H1 (cell line): ENCODE results near the gene SYTL2. TPM values are rescaled to one million over a fixed set of nuclear protein-coding genes. Genes with fewer than 3 reads are reported as not detected.
A peak's percentile ranks its signal among the peaks of the same experiment; 100 is the strongest.

ENCODE experiments used
- CTCF ChIA-PET: fragments of 300-600 bp; sonication (Branson Sonifier 250); formaldehyde crosslinking; loops from one replicate; lab custom pipeline; 2021; ENCODE audit not compliant: partially characterized antibody; lab: Charles Lee
- POLR2A ChIA-PET: fragments of 300-600 bp; sonication (Branson Sonifier 250); formaldehyde crosslinking; loops from one replicate; lab custom pipeline; 2021; ENCODE audit warnings: inconsistent platforms; ENCODE audit not compliant: partially characterized antibody; lab: Charles Lee
- DNase-seq, 2 experiments: peaks; one replicate each; pipeline versions ENCODE4 v3.0.0 to v3.0.0-alpha.2; 2010 to 2022; ENCODE audit warnings: low spot score in 2 of 2, low read depth in 1 of 2, mixed read lengths in 1 of 2
- FAIRE-seq: peaks from 2 replicates; lab custom pipeline; 2011; peaks lifted over from hg19 to GRCh38; lab: Jason Lieb, UNC
- H2AFZ ChIP-seq: 2 replicates; pipeline ENCODE4 v1.8.1; 2012; ENCODE audit warnings: low read length, inconsistent platforms
- H2AK5ac ChIP-seq: 2 replicates; pipeline ENCODE4 v1.6.1; 2013; ENCODE audit warnings: low read depth, low read length
- H2BK120ac ChIP-seq: replicated peaks from 2 replicates; pipeline ENCODE3; 2013; ENCODE audit warnings: low read depth, low read length, inconsistent platforms
- H2BK12ac ChIP-seq: 2 replicates; pipeline ENCODE4 v1.6.1; 2013; ENCODE audit warnings: low read depth, low read length
- H2BK15ac ChIP-seq: 2 replicates; pipeline ENCODE4 v1.6.1; 2013; ENCODE audit warnings: low read length
- H2BK20ac ChIP-seq: 2 replicates; pipeline ENCODE4 v1.6.1; 2013; ENCODE audit warnings: low read length
- H2BK5ac ChIP-seq: 2 replicates; pipeline ENCODE4 v1.6.1; 2013; ENCODE audit warnings: low read depth, low read length
- H3K14ac ChIP-seq: 2 replicates; pipeline ENCODE4 v1.6.1; 2013; ENCODE audit warnings: inconsistent platforms; ENCODE audit not compliant: insufficient read length
- H3K18ac ChIP-seq: 2 replicates; pipeline ENCODE4 v1.6.1; 2013; ENCODE audit warnings: low read length; ENCODE audit errors: extremely low read depth
- H3K23ac ChIP-seq: 2 replicates; pipeline ENCODE4 v1.6.1; 2013; ENCODE audit warnings: inconsistent platforms; ENCODE audit not compliant: insufficient read length
- H3K23me2 ChIP-seq: 2 replicates; pipeline ENCODE4 v1.6.1; 2013; ENCODE audit warnings: low read depth, low read length
- H3K27ac ChIP-seq: 2 replicates; pipeline ENCODE4 v1.6.1; 2011; ENCODE audit warnings: low read depth, low read length, inconsistent platforms
- H3K27me3 ChIP-seq, 4 experiments: replicated peaks in 1 of 4; 1 replicate in 1 of 4; 2 replicates in 3 of 4; pipeline versions ENCODE4 v1.6.1 to v1.8.1; 2011 to 2013; ENCODE audit warnings: low read length in 3 of 4, mild to moderate bottlenecking in 3 of 4, inconsistent platforms in 2 of 4, mixed read lengths in 2 of 4, moderate library complexity in 1 of 4; ENCODE audit not compliant: control insufficient read depth in 3 of 4, insufficient read depth in 3 of 4; ENCODE audit errors: extremely low read depth in 1 of 4
- H3K36me3 ChIP-seq, 4 experiments: 2 replicates each; pipeline versions ENCODE4 v1.6.1 to v1.8.1; 2011 to 2013; ENCODE audit warnings: mild to moderate bottlenecking in 4 of 4, low read length in 3 of 4, moderate library complexity in 2 of 4, control low read depth in 1 of 4, inconsistent platforms in 1 of 4; ENCODE audit not compliant: insufficient read depth in 4 of 4, control insufficient read depth in 2 of 4
- H3K4ac ChIP-seq: replicated peaks from 2 replicates; pipeline ENCODE3; 2013; ENCODE audit warnings: low read length, low read depth, mixed read lengths, inconsistent platforms; ENCODE audit not compliant: insufficient read length
- H3K4me1 ChIP-seq, 4 experiments: replicated peaks in 1 of 4; 1 replicate in 1 of 4; 2 replicates in 3 of 4; pipeline versions ENCODE4 v1.6.1 to v1.8.1; 2011 to 2013; ENCODE audit warnings: low read length in 3 of 4, inconsistent platforms in 2 of 4, mixed read lengths in 1 of 4; ENCODE audit not compliant: insufficient read depth in 4 of 4, control insufficient read depth in 3 of 4
- H3K4me2 ChIP-seq, 2 experiments: 2 replicates each; pipeline versions ENCODE4 v1.6.1 to v1.8.1; 2011 to 2013; ENCODE audit warnings: low read depth in 2 of 2, low read length in 2 of 2, control low read depth in 1 of 2, inconsistent platforms in 1 of 2, mild to moderate bottlenecking in 1 of 2; ENCODE audit not compliant: insufficient read depth in 1 of 2
- H3K4me3 ChIP-seq, 4 experiments: fragments of 200-600, 300-600 bp in 1 of 4; sonication (generic), shearing (Covaris generic), sonication (Bioruptor Twin) in 1 of 4; 2 replicates each; pipeline versions ENCODE4 v1.5.1 to v1.8.1; 2011 to 2016; ENCODE audit warnings: low read length in 4 of 4, low read depth in 3 of 4, control low read depth in 2 of 4, inconsistent platforms in 2 of 4, mild to moderate bottlenecking in 2 of 4, mixed read lengths in 1 of 4, moderate library complexity in 1 of 4; ENCODE audit not compliant: insufficient read depth in 2 of 4; ENCODE audit errors: extremely low read depth in 1 of 4
- H3K56ac ChIP-seq: replicated peaks from 2 replicates; pipeline ENCODE3; 2013; ENCODE audit warnings: low read depth, mild to moderate bottlenecking, mixed read lengths, low read length, inconsistent platforms; ENCODE audit not compliant: insufficient read length
- H3K79me1 ChIP-seq: 2 replicates; pipeline ENCODE4 v1.6.1; 2013; ENCODE audit warnings: low read depth, low read length, control low read depth
- H3K79me2 ChIP-seq, 2 experiments: 2 replicates each; pipeline versions ENCODE4 v1.6.1 to v1.8.1; 2012 to 2013; ENCODE audit warnings: low read length in 2 of 2, mild to moderate bottlenecking in 2 of 2, inconsistent platforms in 1 of 2; ENCODE audit not compliant: insufficient read depth in 2 of 2, control insufficient read depth in 1 of 2
- H3K9ac ChIP-seq, 4 experiments: replicated peaks in 1 of 4; 1 replicate in 1 of 4; 2 replicates in 3 of 4; pipeline versions ENCODE4 v1.6.1 to v1.8.1; 2011 to 2013; ENCODE audit warnings: low read depth in 3 of 4, low read length in 3 of 4, control low read depth in 2 of 4, mild to moderate bottlenecking in 2 of 4, moderate library complexity in 2 of 4, inconsistent platforms in 1 of 4; ENCODE audit errors: extremely low read depth in 1 of 4
- H3K9me3 ChIP-seq, 2 experiments: 2 replicates each; pipeline versions ENCODE4 v1.6.1 to v1.8.1; 2012 to 2013; ENCODE audit warnings: mild to moderate bottlenecking in 2 of 2, moderate library complexity in 2 of 2, control low read depth in 1 of 2, inconsistent platforms in 1 of 2, low read depth in 1 of 2, low read length in 1 of 2, mixed read lengths in 1 of 2; ENCODE audit not compliant: insufficient read depth in 2 of 2
- H4K20me1 ChIP-seq, 2 experiments: replicated peaks in 1 of 2; 2 replicates each; pipeline versions ENCODE3 to v1.8.1; 2011 to 2013; ENCODE audit warnings: inconsistent platforms in 2 of 2, low read length in 2 of 2, mild to moderate bottlenecking in 1 of 2; ENCODE audit not compliant: insufficient read depth in 2 of 2, control insufficient read depth in 1 of 2
- H4K5ac ChIP-seq: 2 replicates; pipeline ENCODE4 v1.6.1; 2013; ENCODE audit warnings: low read length, low read depth, mixed read lengths, inconsistent platforms; ENCODE audit not compliant: insufficient read length
- H4K8ac ChIP-seq: 2 replicates; pipeline ENCODE4 v1.8.0; 2013; ENCODE audit warnings: mild to moderate bottlenecking, moderate library complexity, low read length, inconsistent platforms; ENCODE audit not compliant: insufficient read depth; ENCODE audit errors: extremely low read depth
- H4K91ac ChIP-seq: replicated peaks from 2 replicates; pipeline ENCODE3; 2013; ENCODE audit warnings: low read length, mixed read lengths, inconsistent platforms; ENCODE audit not compliant: insufficient read length
- RAD21 ChIP-seq, 2 experiments: IDR thresholded peaks in 1 of 2; conservative IDR thresholded peaks in 1 of 2; 2 replicates each; pipeline ENCODE4 v1.6.1; 2011; ENCODE audit warnings: low read depth in 2 of 2, low read length in 2 of 2, improper control_type of control experiment in 1 of 2, inconsistent platforms in 1 of 2, mild to moderate bottlenecking in 1 of 2, moderate library complexity in 1 of 2
- RNF2 ChIP-seq: fragments of 200-900, 300-1000 bp; sonication (generic); IDR thresholded peaks from 2 replicates; pipeline ENCODE4 v1.7.1; 2016; ENCODE audit warnings: borderline replicate concordance, low read depth, mild to moderate bottlenecking, antibody characterized with exemption, low read length; ENCODE audit not compliant: poor library complexity, severe bottlenecking; ENCODE audit errors: missing control alignments
- SRF ChIP-seq: IDR thresholded peaks from 2 replicates; pipeline ENCODE4 v1.6.1; 2011; ENCODE audit warnings: mild to moderate bottlenecking, low read depth, low read length, moderate library complexity
- polyA plus RNA-seq, 7 experiments: library from polyadenylated mRNA; depleted of rRNA in 3 of 7; stranded (reverse) in 5 of 7; unstranded in 2 of 7; fragments of >200 nt in 5 of 7; fragments of 200-250 nt in 2 of 7; gene quantifications; 1 replicate in 5 of 7; 2 replicates in 1 of 7; 4 replicates in 1 of 7; pipeline versions ENCODE4 v1.2.1 to v1.2.3, GENCODE V29; 2011 to 2013; ENCODE audit warnings: missing spikeins in 2 of 7, mixed read lengths in 2 of 7
- total RNA-seq: library from RNA; stranded (reverse); fragmentation: NEBNext Ultra II Directional; extraction: Animal tissue kit (Norgen Biotek cat#: 25700); gene quantifications from 2 replicates; pipeline ENCODE4 v1.2.1, GENCODE V29; 2021

Gene SYTL2
- total and polyA plus RNA-seq, 2 of the 8 experiments (the other 6 are each of a cell fraction or from before 2014, with no cell fraction given), result 1.3 to 9.1 TPM

GRCh38 chr11:85772695-85773094 is 38.2 kb downstream of the SYTL2 start:
- no peak overlapping the region for H2AFZ ChIP-seq
- no peak overlapping the region for H2AK5ac ChIP-seq
- H3K23ac ChIP-seq, result no peak overlapping the region
- H3K9me3 ChIP-seq, result no peaks in the 10 kb centered on the region
- no peak for FAIRE-seq
- H3K36me3 ChIP-seq, result no peaks in the 10 kb centered on the region
- DNase-seq, result no peak
- POLR2A ChIA-PET, result no interaction called here
- H2BK5ac ChIP-seq, result 0 out of 2 replicates have a peak overlapping the region, but pooled peaks have one; percentile 27
- TF ChIP-seq SRF (0 out of 2 replicates have a peak, but pooled peaks have one; percentile 15), RNF2 (no peak), RAD21 (IDR thresholded peaks at IDR 0.05 in 1 of 2, conservative IDR thresholded peaks at IDR 0.05 in 1 of 2; ENCODE audit: low read depth in 2 of 2, low read length in 2 of 2) (no peak)
- no peak overlapping the region for H3K27ac ChIP-seq
- no peaks in the 10 kb centered on the region for H3K27me3 ChIP-seq
- H3K14ac ChIP-seq, result no peak overlapping the region
- H3K23me2 ChIP-seq, result no peaks in the 10 kb centered on the region
- no peak overlapping the region for H4K8ac ChIP-seq
- no peaks in the 10 kb centered on the region for H3K79me1 ChIP-seq
- peaks cover 0 to 6% (median 4%) of the 10 kb centered on the region in 4 experiments; a peak in 2 of 7 replicates for H3K4me1 ChIP-seq
- no peak overlapping the region for H4K91ac ChIP-seq
- no peak overlapping the region for H2BK15ac ChIP-seq
- 0 out of 2 replicates have a peak overlapping the region, but pooled peaks have one; percentile 11 for H3K18ac ChIP-seq
- H2BK120ac ChIP-seq, result no peak overlapping the region
- no peak overlapping the region for H3K56ac ChIP-seq
- H2BK12ac ChIP-seq, result peak overlapping the region; percentile 43; the same call in 1 of the 2 replicates
- H3K79me2 ChIP-seq, result no peaks in the 10 kb centered on the region
- H3K4ac ChIP-seq, result no peak overlapping the region
- CTCF ChIA-PET, result interaction anchor here (1.1 to 1.4 kb wide), 2 partner anchors 77 to 78 kb away, joined by 3 read pairs; no protein-coding TSS in a partner anchor
- H3K9ac ChIP-seq, result no peak overlapping the region
- H3K4me2 ChIP-seq, result no peak overlapping the region
- no peak overlapping the region for H3K4me3 ChIP-seq
- no peak overlapping the region for H4K5ac ChIP-seq
- H4K20me1 ChIP-seq, result no peaks in the 10 kb centered on the region
- H2BK20ac ChIP-seq, result no peak overlapping the region
